Glutamatergic neuron (in vitro differentiated cells): ENCODE results near the gene KAT2A. TPM values are rescaled to one million over a fixed set of nuclear protein-coding genes. Genes with fewer than 3 reads are reported as not detected.
A peak's percentile ranks its signal among the peaks of the same experiment; 100 is the strongest.

Experiments used
- DNase-seq: peaks from one replicate; pipeline ENCODE4 v3.0.0; 2022
- H3K27ac Mint-ChIP-seq: one replicate; pipeline ENCODE4 v1.8.0; 2020; ENCODE audit warnings: mild to moderate bottlenecking, mixed read lengths, inconsistent platforms; ENCODE audit not compliant: unreplicated experiment
- H3K27me3 Mint-ChIP-seq: one replicate; pipeline ENCODE4 v1.8.0; 2020; ENCODE audit warnings: mild to moderate bottlenecking, moderate library complexity, mixed read lengths, inconsistent platforms; ENCODE audit not compliant: unreplicated experiment
- H3K36me3 Mint-ChIP-seq: one replicate; pipeline ENCODE4 v1.8.0; 2020; ENCODE audit warnings: mild to moderate bottlenecking, mixed read lengths, inconsistent platforms; ENCODE audit not compliant: unreplicated experiment
- H3K4me1 Mint-ChIP-seq: one replicate; pipeline ENCODE4 v1.8.0; 2020; ENCODE audit warnings: mild to moderate bottlenecking, low read depth, mixed read lengths, inconsistent platforms; ENCODE audit not compliant: unreplicated experiment
- H3K4me3 Mint-ChIP-seq: one replicate; pipeline ENCODE4 v1.8.0; 2020; ENCODE audit warnings: mild to moderate bottlenecking, mixed read lengths, inconsistent platforms; ENCODE audit not compliant: unreplicated experiment
- H3K9me3 Mint-ChIP-seq: one replicate; pipeline ENCODE4 v1.8.0; 2020; ENCODE audit warnings: mild to moderate bottlenecking, moderate library complexity, mixed read lengths, inconsistent platforms; ENCODE audit not compliant: unreplicated experiment
- CTCF ChIP-seq: fragments of 200-600 bp; sonication (generic); IDR thresholded peaks from one replicate; pipeline ENCODE4 v1.5.0; 2021; ENCODE audit not compliant: partially characterized antibody, unreplicated experiment
- total RNA-seq: library from RNA; stranded (reverse); fragmentation: NEBNext Ultra II Directional; extraction: Animal tissue kit (Norgen Biotek cat#: 25700); gene quantifications from one replicate; pipeline ENCODE4 v1.2.1, GENCODE V29; 2021; ENCODE audit not compliant: unreplicated experiment

KAT2A gene
- total RNA-seq, 1 donor from 2014 or later, result 29.3 TPM

GRCh38 chr17:42163696-42164407, 42.7 kb upstream of the KAT2A start:
- DNase-seq, result no peak
- H3K4me3 Mint-ChIP-seq, result no peak overlapping the region
- H3K9me3 Mint-ChIP-seq, result peaks cover 2% of the 10 kb centered on the region
- H3K27me3 Mint-ChIP-seq, result peaks cover 16% of the 10 kb centered on the region
- peaks cover 3% of the 10 kb centered on the region for H3K4me1 Mint-ChIP-seq
- no peak overlapping the region for H3K27ac Mint-ChIP-seq
- no peaks in the 10 kb centered on the region for H3K36me3 Mint-ChIP-seq
- TF ChIP-seq CTCF, result no peak

GRCh38 chr17:42163113-42163512, 41.9 kb upstream of the KAT2A start:
- Mint-ChIP-seq H3K36me3 (no peaks in the 10 kb centered on the region), H3K27ac (no peak overlapping the region), H3K9me3 (peaks cover 2% of the 10 kb centered on the region), H3K4me3 (no peak overlapping the region), H3K27me3 (peaks cover 13% of the 10 kb centered on the region), H3K4me1 (peaks cover 3% of the 10 kb centered on the region)
- TF ChIP-seq CTCF, result peak; percentile 55
- no peak for DNase-seq

GRCh38 chr17:42160531-42160910, 39.4 kb upstream of the KAT2A start:
- DNase-seq, result no peak
- TF ChIP-seq CTCF, result no peak
- no peak overlapping the region for H3K4me3 Mint-ChIP-seq
- H3K27ac Mint-ChIP-seq, result no peak overlapping the region
- no peaks in the 10 kb centered on the region for H3K36me3 Mint-ChIP-seq
- H3K27me3 Mint-ChIP-seq, result peaks cover 3% of the 10 kb centered on the region
- H3K4me1 Mint-ChIP-seq, result peaks cover 7% of the 10 kb centered on the region
- H3K9me3 Mint-ChIP-seq, result peaks cover 2% of the 10 kb centered on the region

- DNase-seq, result no peak
- Mint-ChIP-seq H3K4me1 (peaks cover 7% of the 10 kb centered on the region), H3K36me3 (no peaks in the 10 kb centered on the region), H3K27ac (no peak overlapping the region), H3K27me3 (peaks cover under 1% of the 10 kb centered on the region), H3K9me3 (peaks cover 2% of the 10 kb centered on the region), H3K4me3 (no peak overlapping the region)
- TF ChIP-seq CTCF, result no peak
Measured at GRCh38 chr17:42159796-42160530, 38.8 kb upstream of the KAT2A start.

GRCh38 chr17:42155614-42156045, 34.5 kb upstream of the KAT2A start:
- no peaks in the 10 kb centered on the region for H3K36me3 Mint-ChIP-seq
- no peak for DNase-seq
- H3K9me3 Mint-ChIP-seq, result peaks cover 4% of the 10 kb centered on the region
- H3K4me3 Mint-ChIP-seq, result peak overlapping the region; percentile 99
- H3K27me3 Mint-ChIP-seq, result peaks cover 2% of the 10 kb centered on the region
- H3K4me1 Mint-ChIP-seq, result peaks cover 8% of the 10 kb centered on the region
- TF ChIP-seq CTCF, result no peak
- peak overlapping the region; percentile 77 for H3K27ac Mint-ChIP-seq
